IMR-90 (cell line): ENCODE measurements around the gene PCGF5. TPM values are rescaled to one million over a fixed set of nuclear protein-coding genes. Genes with fewer than 3 reads are reported as not detected.
"Not testable (repeated sequence)": the region's sequence is repeated elsewhere in the genome, so short reads cannot be mapped to it uniquely, and the experiment has no call there.

Experiments used
- ATAC-seq: fragments of 200-7000 bp; cut with Tn5 transposase; 2 replicates; pipeline ENCODE4 v1.9.1; 2020; ENCODE audit warnings: low read depth, mild to moderate bottlenecking, moderate library complexity
- BruUV-seq: library from RNA; stranded (reverse); fragments of 400-500 nt; replicated peaks from 2 replicates; lab custom pipeline; 2021; lab: Mats Ljungman, UMichigan
- CTCF ChIA-PET: fragments of 300-600 bp; formaldehyde crosslinking; extraction: SDS; loops from one replicate; lab custom pipeline; 2021; ENCODE audit warnings: antibody characterized with exemption; lab: Yijun Ruan, JAX
- POLR2A ChIA-PET: fragments of 300-600 bp; sonication (Branson Sonifier 250); formaldehyde crosslinking; loops from one replicate; lab custom pipeline; 2022; ENCODE audit warnings: antibody characterized with exemption; ENCODE audit not compliant: unreplicated experiment; lab: Charles Lee
- DNase-seq: peaks from one replicate; pipeline ENCODE4 v3.0.0; 2013
- H2AFZ ChIP-seq: replicated peaks from 2 replicates; pipeline ENCODE3; 2013; ENCODE audit warnings: low read length, mild to moderate bottlenecking; ENCODE audit not compliant: poor library complexity
- H2AK5ac ChIP-seq: 2 replicates; pipeline ENCODE4 v1.6.1; 2013; ENCODE audit warnings: low read depth, low read length, inconsistent platforms
- H2AK9ac ChIP-seq: replicated peaks from 2 replicates; pipeline ENCODE3; 2013; ENCODE audit warnings: mild to moderate bottlenecking, low read depth, low read length, moderate library complexity; ENCODE audit not compliant: poor library complexity
- H2BK120ac ChIP-seq: 2 replicates; pipeline ENCODE4 v1.6.1; 2013; ENCODE audit warnings: low read depth, low read length, inconsistent platforms
- H2BK15ac ChIP-seq: 3 replicates; pipeline ENCODE4 v1.6.1; 2013; ENCODE audit warnings: low read depth, low read length, inconsistent platforms
- H2BK20ac ChIP-seq: 2 replicates; pipeline ENCODE4 v1.6.1; 2013; ENCODE audit warnings: low read depth, mild to moderate bottlenecking, inconsistent platforms, low read length, moderate library complexity
- H2BK5ac ChIP-seq: 2 replicates; pipeline ENCODE4 v1.6.1; 2013; ENCODE audit warnings: mild to moderate bottlenecking, low read depth, low read length, inconsistent platforms; ENCODE audit not compliant: poor library complexity, severe bottlenecking
- H3K14ac ChIP-seq: replicated peaks from 2 replicates; pipeline ENCODE4 v1.6.1; 2013; ENCODE audit warnings: low read depth, low read length, inconsistent platforms
- H3K18ac ChIP-seq: 2 replicates; pipeline ENCODE4 v1.6.1; 2013; ENCODE audit warnings: low read depth, low read length, control low read depth
- H3K23ac ChIP-seq: 2 replicates; pipeline ENCODE4 v1.6.1; 2013; ENCODE audit warnings: low read depth, low read length, inconsistent platforms
- H3K27ac ChIP-seq: 2 replicates; pipeline ENCODE4 v1.5.1; 2013; ENCODE audit warnings: mild to moderate bottlenecking, control low read depth, low read length; ENCODE audit not compliant: insufficient read depth
- H3K27me3 ChIP-seq: 2 replicates; pipeline ENCODE4 v1.6.1; 2013; ENCODE audit warnings: low read length; ENCODE audit not compliant: control insufficient read depth, insufficient read depth
- H3K36me3 ChIP-seq: 2 replicates; pipeline ENCODE4 v1.6.1; 2013; ENCODE audit warnings: low read length, mixed read lengths; ENCODE audit not compliant: control insufficient read depth, insufficient read depth
- H3K4ac ChIP-seq: 2 replicates; pipeline ENCODE4 v1.6.1; 2013; ENCODE audit warnings: low read depth, low read length, inconsistent platforms
- H3K4me1 ChIP-seq: 2 replicates; pipeline ENCODE4 v1.6.1; 2013; ENCODE audit warnings: low read length, mixed read lengths; ENCODE audit not compliant: control insufficient read depth, insufficient read depth
- H3K4me2 ChIP-seq: 2 replicates; pipeline ENCODE4 v1.6.1; 2013; ENCODE audit warnings: low read depth, mild to moderate bottlenecking, control low read depth, low read length, moderate library complexity
- H3K4me3 ChIP-seq: 2 replicates; pipeline ENCODE4 v1.5.1; 2013; ENCODE audit warnings: low read depth, mild to moderate bottlenecking, control low read depth, low read length, moderate library complexity; ENCODE audit not compliant: insufficient read depth
- H3K56ac ChIP-seq: 2 replicates; pipeline ENCODE4 v1.6.1; 2013; ENCODE audit warnings: low read length, inconsistent platforms; ENCODE audit not compliant: insufficient read depth; ENCODE audit errors: extremely low read depth
- H3K79me1 ChIP-seq, 2 experiments: 2 replicates each; pipeline ENCODE4 v1.6.1; 2013; ENCODE audit warnings: low read length in 2 of 2, inconsistent platforms in 1 of 2, low read depth in 1 of 2
- H3K9ac ChIP-seq: 2 replicates; pipeline ENCODE4 v1.6.1; 2013; ENCODE audit warnings: low read depth, low read length, control low read depth
- H3K9me1 ChIP-seq: 2 replicates; pipeline ENCODE4 v1.6.1; 2013; ENCODE audit warnings: low read length, inconsistent platforms; ENCODE audit not compliant: insufficient read depth
- H3K9me3 ChIP-seq: 2 replicates; pipeline ENCODE4 v1.6.1; 2013; ENCODE audit warnings: low read length; ENCODE audit not compliant: control insufficient read depth, insufficient read depth
- H4K20me1 ChIP-seq: 2 replicates; pipeline ENCODE4 v1.6.1; 2013; ENCODE audit warnings: low read length, inconsistent platforms; ENCODE audit not compliant: insufficient read depth
- H4K5ac ChIP-seq: 2 replicates; pipeline ENCODE4 v1.6.1; 2013; ENCODE audit warnings: mild to moderate bottlenecking, low read depth, low read length, control low read depth
- H4K8ac ChIP-seq, 2 experiments: 2 replicates each; pipeline ENCODE4 v1.6.1; 2013; ENCODE audit warnings: low read depth in 2 of 2, low read length in 2 of 2, control low read depth in 1 of 2, inconsistent platforms in 1 of 2
- H4K91ac ChIP-seq: 2 replicates; pipeline ENCODE4 v1.6.1; 2013; ENCODE audit warnings: low read depth, low read length, inconsistent platforms; ENCODE audit not compliant: insufficient read depth
- WGBS, 2 experiments: methylation state at CpG; one replicate each; pipeline versions ENCODE4 v1.1.5 to v1.1.7; 2013; ENCODE audit warnings: missing lambda C conversion rate in 2 of 2; ENCODE audit not compliant: insufficient read length in 1 of 2; ENCODE audit errors: extremely low coverage in 2 of 2; 5-methylcytosine and 5-hydroxymethylcytosine counted together
- dilution Hi-C: fragments of 300-500 bp; cut with HindIII; formaldehyde crosslinking; loops from one replicate; pipeline ENCODE4 v1.14.3; 2018; ENCODE audit warnings: low sequenced_read_pairs; ENCODE audit not compliant: unreplicated experiment
- in situ Hi-C: fragments of 300-500 bp; cut with MboI; formaldehyde crosslinking; loops from 3 replicates; pipeline ENCODE4 v1.14.3; 2019; ENCODE audit warnings: low sequenced_read_pairs, inconsistent platforms, mixed read lengths
- intact Hi-C: fragments of 100-400 bp; cut with micrococcal nuclease; formaldehyde crosslinking; loops from 2 replicates; pipeline ENCODE4 v1.10.0; 2022
- polyA plus RNA-seq, 3 experiments: library from polyadenylated mRNA; depleted of rRNA; stranded (reverse); fragments of >200 nt; gene quantifications; 2 replicates each; pipeline ENCODE4 v1.2.3, GENCODE V29; 2012; ENCODE audit warnings: low replicate concordance in 1 of 3
- total RNA-seq: library from RNA; depleted of rRNA; stranded (reverse); fragments of >200 nt; gene quantifications from 2 replicates; pipeline ENCODE4 v1.2.3, GENCODE V29; 2012

The PCGF5 gene
- total and polyA plus RNA-seq, 2 of the 4 experiments (the other 2 are of a cell fraction) = 9.0 to 18.1 TPM

DNA sequence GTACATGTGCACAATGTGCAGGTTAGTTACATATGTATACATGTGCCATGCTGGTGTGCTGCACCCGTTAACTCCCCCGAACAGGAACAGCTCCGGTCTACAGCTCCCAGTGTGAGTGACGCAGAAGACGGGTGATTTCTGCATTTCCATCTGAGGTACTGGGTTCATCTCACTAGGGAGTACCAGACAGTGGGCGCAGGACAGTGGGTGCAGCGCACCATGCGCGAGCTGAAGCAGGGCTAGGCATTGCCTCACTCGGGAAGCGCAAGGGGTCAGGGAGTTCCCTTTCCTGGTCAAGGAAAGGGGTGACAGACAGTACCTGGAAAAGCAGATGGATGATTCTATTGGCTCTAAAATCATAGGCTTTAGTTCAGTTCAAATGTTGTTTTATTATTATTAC lies 32.5 kb upstream of the PCGF5 start:
- H2AFZ ChIP-seq, H4K8ac ChIP-seq, H2BK5ac ChIP-seq, ATAC-seq, BruUV-seq, H4K20me1 ChIP-seq, H4K5ac ChIP-seq, H3K23ac ChIP-seq, in situ Hi-C loops, H4K91ac ChIP-seq, H2BK20ac ChIP-seq, H3K18ac ChIP-seq, H3K27ac ChIP-seq, H3K27me3 ChIP-seq, H2AK9ac ChIP-seq, H2BK15ac ChIP-seq, intact Hi-C loops, H3K9me3 ChIP-seq, dilution Hi-C loops, H3K4ac ChIP-seq, H3K4me3 ChIP-seq, POLR2A ChIA-PET, H3K36me3 ChIP-seq, H3K9ac ChIP-seq, H2AK5ac ChIP-seq, H2BK120ac ChIP-seq, H3K56ac ChIP-seq, DNase-seq, H3K4me2 ChIP-seq, H3K14ac ChIP-seq: not testable (repeated sequence)
- peaks cover 17% of the 10 kb centered on the region for H3K9me1 ChIP-seq
- 67% methylated on average over 3 of the region's 11 CpGs; no CpG with 5 or more reads in 1 of the 2 experiments for WGBS, 2 experiments
- CTCF ChIA-PET = interaction anchor here (1.7 kb wide), 1 partner anchor 63 kb away, joined by 4 read pairs; no protein-coding TSS in a partner anchor
- peaks cover 44 to 61% of the 10 kb centered on the region in 2 experiments for H3K79me1 ChIP-seq
- peaks cover 21% of the 10 kb centered on the region for H3K4me1 ChIP-seq
